Epithelial cell of esophagus (primary cell): ENCODE measurements around the gene OR4K13.

Source experiments
- DNase-seq: peaks from one replicate; pipeline ENCODE4 v3.0.0; 2010; ENCODE audit warnings: low read depth
- H3K4me3 ChIP-seq: 2 replicates; pipeline ENCODE4 v1.5.1; 2011; ENCODE audit warnings: mild to moderate bottlenecking, low read length, control low read depth
- TF ChIP-seq, protein P1 (sequence below): IDR thresholded peaks from 2 replicates; pipeline ENCODE4 v1.5.1; 2011; ENCODE audit warnings: low read depth, mild to moderate bottlenecking, low read length, control low read depth, inconsistent platforms; ENCODE audit not compliant: insufficient read depth; ENCODE audit errors: missing control alignments

OR4K13 gene, protein sequence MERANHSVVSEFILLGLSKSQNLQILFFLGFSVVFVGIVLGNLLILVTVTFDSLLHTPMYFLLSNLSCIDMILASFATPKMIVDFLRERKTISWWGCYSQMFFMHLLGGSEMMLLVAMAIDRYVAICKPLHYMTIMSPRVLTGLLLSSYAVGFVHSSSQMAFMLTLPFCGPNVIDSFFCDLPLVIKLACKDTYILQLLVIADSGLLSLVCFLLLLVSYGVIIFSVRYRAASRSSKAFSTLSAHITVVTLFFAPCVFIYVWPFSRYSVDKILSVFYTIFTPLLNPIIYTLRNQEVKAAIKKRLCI

DNA sequence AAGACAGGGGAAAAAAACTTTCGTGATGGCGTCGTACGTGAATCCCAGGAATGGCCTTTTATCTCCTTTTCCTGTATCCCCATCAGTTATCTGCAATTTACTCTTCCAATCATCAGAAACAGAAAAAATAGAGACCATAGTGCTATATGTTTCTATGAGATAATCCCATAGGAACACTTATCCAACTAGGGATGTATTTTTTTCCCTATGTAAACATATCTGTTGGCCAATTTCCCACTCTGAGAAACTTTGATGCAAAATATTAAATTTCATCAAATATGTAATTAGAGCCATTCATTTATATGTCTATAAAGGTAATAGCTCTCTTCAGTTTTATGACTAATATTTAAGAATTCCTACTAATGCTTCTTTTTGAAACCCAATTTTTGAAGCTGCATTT is at the start of gene OR4K13:
Gene OR4K13, minus strand, starts transcription at position 101 of the 400 bp plus-strand sequence. CDS start 1,280 bp downstream, outside the sequence.
- no peak for DNase-seq
- no peak within 1 kb of the TSS for H3K4me3 ChIP-seq
- TF ChIP-seq, protein P1, sequence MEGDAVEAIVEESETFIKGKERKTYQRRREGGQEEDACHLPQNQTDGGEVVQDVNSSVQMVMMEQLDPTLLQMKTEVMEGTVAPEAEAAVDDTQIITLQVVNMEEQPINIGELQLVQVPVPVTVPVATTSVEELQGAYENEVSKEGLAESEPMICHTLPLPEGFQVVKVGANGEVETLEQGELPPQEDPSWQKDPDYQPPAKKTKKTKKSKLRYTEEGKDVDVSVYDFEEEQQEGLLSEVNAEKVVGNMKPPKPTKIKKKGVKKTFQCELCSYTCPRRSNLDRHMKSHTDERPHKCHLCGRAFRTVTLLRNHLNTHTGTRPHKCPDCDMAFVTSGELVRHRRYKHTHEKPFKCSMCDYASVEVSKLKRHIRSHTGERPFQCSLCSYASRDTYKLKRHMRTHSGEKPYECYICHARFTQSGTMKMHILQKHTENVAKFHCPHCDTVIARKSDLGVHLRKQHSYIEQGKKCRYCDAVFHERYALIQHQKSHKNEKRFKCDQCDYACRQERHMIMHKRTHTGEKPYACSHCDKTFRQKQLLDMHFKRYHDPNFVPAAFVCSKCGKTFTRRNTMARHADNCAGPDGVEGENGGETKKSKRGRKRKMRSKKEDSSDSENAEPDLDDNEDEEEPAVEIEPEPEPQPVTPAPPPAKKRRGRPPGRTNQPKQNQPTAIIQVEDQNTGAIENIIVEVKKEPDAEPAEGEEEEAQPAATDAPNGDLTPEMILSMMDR: no peak

GRCh38 chr14:20059745-20060144 is 23.9 kb upstream of the OR4K13 start, which contains the start of gene OR4L1:
Gene OR4L1, plus strand, starts transcription at chr14:20060045. Its CDS starts 0 bp downstream, at chr14:20060045.
- DNase-seq: no peak
- no peak within 1 kb of the TSS for H3K4me3 ChIP-seq
- TF ChIP-seq, protein P1: no peak

- TF ChIP-seq, protein P1: no peak
- no peak overlapping the region for H3K4me3 ChIP-seq
- no peak for DNase-seq
These were observed 12.4 kb upstream of the OR4K13 start for GRCh38 chr14:20048202-20048601.

DNA sequence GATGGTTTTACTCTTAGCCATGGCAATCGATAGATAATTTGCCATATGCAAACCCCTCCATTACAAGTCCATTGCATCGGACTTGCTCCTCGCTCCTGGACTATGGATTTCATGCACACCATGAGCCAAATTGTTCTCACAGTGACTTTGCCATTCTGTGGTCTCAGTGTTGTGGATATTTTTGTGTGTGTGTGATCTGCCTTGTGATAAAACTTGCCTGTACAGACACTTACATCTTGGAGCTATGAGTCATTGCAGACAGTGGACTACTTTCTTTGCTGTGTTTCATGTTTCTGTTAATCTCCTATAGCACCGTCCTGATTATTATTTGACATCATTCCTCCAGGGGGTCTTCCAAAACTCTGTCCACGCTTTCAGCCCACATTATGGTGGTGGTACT is 8.4 kb upstream of the OR4K13 start:
- no peak overlapping the region for H3K4me3 ChIP-seq
- DNase-seq: no peak
- TF ChIP-seq, protein P1: no peak

DNA sequence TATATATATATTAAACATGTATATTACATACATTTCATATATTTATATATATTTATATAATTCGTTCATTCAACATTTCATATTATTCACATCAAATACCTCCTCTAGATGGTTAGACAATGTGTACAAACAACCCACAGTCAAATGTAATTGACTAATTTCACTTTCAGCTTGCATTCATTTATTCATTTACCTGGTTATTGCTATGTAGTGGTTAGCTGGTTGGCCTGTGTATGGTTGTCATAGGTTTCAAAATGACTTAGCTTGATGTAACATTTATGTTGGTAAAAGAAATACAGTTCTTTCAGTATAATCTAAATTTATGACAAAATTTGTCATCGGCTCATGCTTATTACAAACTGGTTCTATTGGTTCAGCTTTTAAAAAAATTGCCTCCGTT is 389 bp downstream of the OR4K13 start:
- no peak for DNase-seq
- H3K4me3 ChIP-seq: no peak overlapping the region
- TF ChIP-seq, protein P1: no peak

DNA sequence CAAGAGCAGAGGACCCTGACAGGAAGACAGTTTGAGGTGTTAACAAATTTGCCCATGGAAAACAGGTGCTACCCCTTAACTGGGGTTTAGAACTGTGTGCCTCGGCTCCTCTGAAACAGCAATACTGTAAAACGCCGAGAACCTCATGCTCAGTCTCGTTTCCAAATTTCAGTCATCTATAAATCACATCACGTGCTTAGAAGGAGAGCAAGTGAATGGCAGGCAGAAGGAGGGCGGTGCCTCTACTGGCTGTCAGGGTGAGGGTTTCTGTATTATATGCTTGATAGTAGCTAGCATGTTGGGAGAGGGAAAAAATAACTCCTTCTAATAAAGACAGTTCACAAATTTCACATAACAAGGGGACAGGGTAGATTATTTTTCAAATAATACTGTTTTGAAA is 4.8 kb downstream of the OR4K13 start:
- H3K4me3 ChIP-seq: no peak overlapping the region
- DNase-seq: no peak
- TF ChIP-seq, protein P1: no peak
